Erythroblast (primary cell): Measurements from ENCODE around the gene RGS7.
"Not testable (repeated sequence)": the region's sequence is repeated elsewhere in the genome, so short reads cannot be mapped to it uniquely, and the experiment has no call there.

Experiments used
- DNase-seq, 2 experiments: peaks; one replicate each; lab custom pipeline; 2025; lab: John Stamatoyannopoulos, UW
- GATA1 ChIP-seq: IDR thresholded peaks from 2 replicates; pipeline ENCODE4 v1.6.1; 2011; ENCODE audit warnings: low read depth, mild to moderate bottlenecking, control low read depth, low read length, moderate library complexity
- POLR2A ChIP-seq: IDR thresholded peaks from 2 replicates; pipeline ENCODE4 v1.6.1; 2011; ENCODE audit warnings: mild to moderate bottlenecking, low read length

RGS7 gene

GRCh38 chr1:241228339-241228738, 128.7 kb downstream of the RGS7 start:
- TF ChIP-seq GATA1 (no peak), POLR2A (no peak)
- DNase-seq = no peak

DNA sequence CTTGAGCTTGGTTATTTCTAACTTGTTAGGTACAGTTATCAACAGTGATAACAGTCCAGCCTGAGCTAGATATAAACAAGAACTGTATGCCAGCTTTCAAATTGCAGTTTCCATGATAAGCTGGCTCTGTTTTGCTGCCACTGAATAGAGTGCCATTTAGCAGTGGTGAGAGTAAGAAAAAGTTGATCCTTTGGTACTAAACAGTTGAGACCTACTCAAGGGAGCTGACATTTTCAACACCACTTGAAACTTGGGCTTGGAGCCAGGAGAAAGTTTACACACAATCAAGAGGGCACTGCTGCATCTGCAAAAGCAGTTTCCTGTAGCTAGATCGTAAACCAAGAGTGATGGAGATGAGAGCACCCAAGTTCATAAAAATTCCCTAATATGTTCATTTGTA, 131.3 kb downstream of the RGS7 start:
- DNase-seq = no peak
- TF ChIP-seq GATA1 = no peak
- no peak for TF ChIP-seq POLR2A

DNA sequence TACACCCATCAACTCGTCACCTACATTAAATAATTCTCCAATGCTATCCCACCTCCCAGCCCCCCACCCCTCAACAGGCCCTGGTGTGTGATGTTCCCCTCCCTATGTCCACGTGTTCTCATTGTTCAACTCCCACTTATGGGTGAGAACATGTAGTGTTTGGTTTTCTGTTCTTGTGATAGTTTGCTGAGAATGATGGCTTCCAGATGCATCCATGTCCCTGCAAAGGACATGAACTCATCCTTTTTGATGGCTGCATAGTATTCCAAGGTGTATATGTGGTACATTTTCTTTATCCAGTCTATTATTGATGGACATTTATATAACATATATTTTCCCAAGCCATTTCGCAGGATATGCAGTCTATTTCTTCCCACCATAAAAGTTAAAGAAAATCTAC, 132.8 kb downstream of the RGS7 start:
- not testable (repeated sequence) for DNase-seq

GRCh38 chr1:241222813-241223212, 134.2 kb downstream of the RGS7 start:
- not testable (repeated sequence) for DNase-seq

DNA sequence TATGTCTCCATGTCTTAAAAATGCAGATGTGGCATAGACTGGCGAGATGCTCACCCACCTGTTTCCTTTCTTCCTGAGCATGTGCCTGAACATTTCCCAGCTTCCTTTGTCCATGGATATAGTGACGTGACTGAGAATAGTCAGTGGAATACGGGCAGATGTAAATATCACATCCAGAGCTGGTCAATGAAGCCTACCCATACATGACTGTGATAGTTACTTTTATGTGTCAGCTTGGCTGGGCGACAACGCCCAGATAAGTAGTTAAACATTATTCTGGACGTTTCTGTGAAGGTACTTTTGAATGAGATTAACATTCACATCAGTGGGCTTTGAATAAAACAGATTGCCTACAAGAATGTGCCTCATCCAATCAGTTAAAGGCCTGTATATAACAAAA, 135.7 kb downstream of the RGS7 start:
- TF ChIP-seq GATA1 (no peak), POLR2A (no peak)
- no peak for DNase-seq

DNA sequence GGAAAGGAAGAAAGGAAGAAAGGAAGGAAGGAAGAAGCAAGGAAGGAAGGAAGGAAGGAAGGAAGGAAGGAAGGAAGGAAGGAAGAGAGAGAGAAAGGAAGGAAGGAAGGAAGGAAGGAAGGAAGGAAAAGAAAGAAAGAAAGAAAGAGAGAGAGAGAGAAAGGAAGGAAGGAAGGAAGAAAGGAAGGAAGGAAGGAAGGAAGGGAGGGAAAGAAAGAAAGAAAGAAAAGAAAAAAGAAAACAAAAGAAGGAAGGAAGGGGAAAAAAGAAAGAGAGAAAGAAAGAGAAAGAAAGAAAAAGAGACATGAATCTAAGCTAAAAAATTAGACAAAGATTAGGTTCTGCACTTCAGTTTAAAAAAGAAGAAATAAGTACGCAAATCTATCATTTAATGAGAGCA, 136.1 kb downstream of the RGS7 start:
- not testable (repeated sequence) for DNase-seq

DNA sequence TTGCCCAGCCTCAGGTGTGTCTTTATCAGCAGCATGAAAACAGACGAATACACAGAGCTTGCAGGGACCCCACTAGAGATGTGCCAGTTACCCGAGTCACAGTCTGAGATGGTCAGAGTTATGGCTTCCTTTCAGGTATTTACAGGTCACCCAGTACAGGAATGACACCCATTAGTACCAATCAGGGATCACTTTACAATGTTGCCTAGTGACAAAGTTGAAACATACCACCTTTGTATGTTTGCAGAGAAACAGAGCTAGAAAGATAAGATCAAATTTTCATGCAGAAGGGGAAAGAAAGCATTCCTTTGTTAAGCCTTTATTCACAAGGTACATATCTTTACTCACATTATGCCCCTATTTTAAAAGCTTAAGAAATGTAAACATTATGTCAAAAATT, 137.6 kb downstream of the RGS7 start:
- no peak for TF ChIP-seq GATA1
- TF ChIP-seq POLR2A = no peak

DNA sequence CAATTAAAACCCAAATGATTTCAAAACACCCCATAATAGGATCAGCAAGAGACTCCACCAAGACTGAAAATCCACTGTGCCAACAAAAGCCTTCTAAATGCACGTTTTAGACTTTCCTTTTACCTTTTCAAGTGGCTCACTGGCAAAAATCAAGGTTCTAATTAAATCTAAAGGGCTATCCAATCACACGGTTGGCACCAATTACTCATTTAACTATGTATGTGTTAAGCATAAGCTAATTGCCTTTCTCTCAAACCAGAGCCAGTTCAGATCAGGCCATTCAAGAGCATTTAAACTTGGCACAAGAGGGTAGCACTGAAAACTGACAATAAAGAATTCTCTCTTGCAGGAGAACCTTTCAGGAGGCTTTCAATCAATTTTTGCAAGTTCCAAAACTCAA, 139.5 kb downstream of the RGS7 start:
- no peak for DNase-seq
- TF ChIP-seq POLR2A (no peak), GATA1 (no peak)

More for the DNA sequence above, 137.6 kb downstream of the RGS7 start:
- no peak for DNase-seq

- DNase-seq = no peak
- no peak for TF ChIP-seq POLR2A
- TF ChIP-seq GATA1 = no peak
Measured at GRCh38 chr1:241215683-241216082, 141.3 kb downstream of the RGS7 start.

- DNase-seq = no peak
- no peak for TF ChIP-seq GATA1
- no peak for TF ChIP-seq POLR2A
Measured at GRCh38 chr1:241215203-241215602, 141.8 kb downstream of the RGS7 start.

GRCh38 chr1:241213139-241213538, 143.9 kb downstream of the RGS7 start:
- TF ChIP-seq GATA1 (no peak), POLR2A (no peak)
- DNase-seq = no peak

DNA sequence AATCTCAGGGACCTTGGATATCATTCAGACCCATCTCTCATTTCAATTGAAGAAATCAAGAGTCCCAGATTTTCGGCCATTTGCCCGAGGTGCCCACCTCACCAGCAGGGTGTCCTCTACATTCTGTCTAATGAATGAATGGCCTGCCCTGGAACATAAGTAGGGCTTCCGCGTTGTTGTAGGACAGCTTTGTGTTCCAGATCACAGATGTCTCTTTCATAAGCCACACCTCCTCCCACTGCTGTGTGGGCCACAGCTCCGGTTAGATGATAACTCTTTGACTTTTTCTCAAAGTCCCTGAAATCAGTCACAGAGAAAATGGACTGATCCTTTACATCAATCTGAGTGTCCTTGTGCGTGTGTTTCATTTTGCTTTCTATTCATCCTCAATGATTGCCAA, 144.4 kb downstream of the RGS7 start:
- no peak for TF ChIP-seq GATA1
- no peak for TF ChIP-seq POLR2A

GRCh38 chr1:241208910-241209379, 148.1 kb downstream of the RGS7 start:
- TF ChIP-seq POLR2A (no peak), GATA1 (no peak)
- DNase-seq = no peak

More for the DNA sequence above, 144.4 kb downstream of the RGS7 start:
- DNase-seq = no peak

DNA sequence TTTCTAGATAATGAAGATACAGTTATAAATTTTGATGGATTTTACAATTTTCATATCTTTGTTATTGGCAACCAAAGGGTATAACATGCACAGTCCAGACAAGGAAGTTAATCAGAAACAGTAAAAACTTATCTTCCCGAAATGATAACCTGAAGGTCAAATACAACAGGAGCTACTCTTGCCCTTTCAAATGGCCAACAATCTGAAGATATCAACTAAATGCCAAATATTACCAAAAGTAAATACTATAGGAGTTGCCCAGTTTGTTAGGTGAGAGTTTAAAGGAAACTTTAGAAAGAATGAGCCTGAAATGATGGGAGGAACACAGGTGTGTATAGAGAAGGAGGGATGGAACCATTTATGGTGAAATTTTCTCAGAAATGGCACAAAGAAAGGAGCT, 153.2 kb downstream of the RGS7 start:
- DNase-seq = no peak
- TF ChIP-seq POLR2A (no peak), GATA1 (no peak)

DNA sequence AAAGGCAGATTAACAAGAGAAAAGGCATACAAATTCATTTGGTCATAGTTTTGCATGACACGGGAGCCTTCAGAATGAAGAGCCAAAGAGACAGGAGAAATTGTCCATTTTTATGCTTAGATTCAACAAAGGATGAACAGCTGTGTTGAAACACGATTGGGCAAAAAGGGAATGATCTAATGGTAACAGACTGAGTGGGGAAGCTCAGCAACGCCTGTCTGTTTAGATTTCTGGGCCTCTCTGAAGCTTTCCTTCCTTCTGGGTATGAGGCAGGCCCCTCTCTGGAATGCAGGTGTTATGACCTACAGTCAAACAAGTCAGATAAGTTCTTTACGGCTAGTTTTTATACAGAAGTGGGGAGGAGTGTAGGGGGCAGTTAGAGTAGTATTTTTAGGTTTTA, 154.6 kb downstream of the RGS7 start:
- no peak for DNase-seq
- TF ChIP-seq POLR2A (no peak), GATA1 (no peak)

DNA sequence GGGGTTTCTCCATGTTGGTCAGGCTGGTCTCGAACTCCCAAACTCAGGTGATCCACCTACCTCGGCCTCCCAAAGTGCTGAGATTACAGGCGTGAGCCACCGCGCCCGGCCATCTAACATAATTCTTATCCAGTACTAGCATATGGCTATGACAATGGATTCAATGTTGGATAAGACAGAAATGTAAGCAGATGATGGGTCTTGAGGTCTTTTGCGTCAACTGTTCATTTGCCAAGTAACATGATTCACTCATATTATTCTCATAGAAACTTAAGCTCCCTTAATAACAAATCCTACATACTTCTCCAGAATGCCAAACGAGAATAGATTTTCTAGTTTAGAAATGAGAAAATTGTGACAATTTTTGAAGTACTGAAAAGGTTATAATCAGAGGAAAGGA, 170.3 kb downstream of the RGS7 start:
- DNase-seq = no peak
- TF ChIP-seq GATA1 (no peak), POLR2A (no peak)

DNA sequence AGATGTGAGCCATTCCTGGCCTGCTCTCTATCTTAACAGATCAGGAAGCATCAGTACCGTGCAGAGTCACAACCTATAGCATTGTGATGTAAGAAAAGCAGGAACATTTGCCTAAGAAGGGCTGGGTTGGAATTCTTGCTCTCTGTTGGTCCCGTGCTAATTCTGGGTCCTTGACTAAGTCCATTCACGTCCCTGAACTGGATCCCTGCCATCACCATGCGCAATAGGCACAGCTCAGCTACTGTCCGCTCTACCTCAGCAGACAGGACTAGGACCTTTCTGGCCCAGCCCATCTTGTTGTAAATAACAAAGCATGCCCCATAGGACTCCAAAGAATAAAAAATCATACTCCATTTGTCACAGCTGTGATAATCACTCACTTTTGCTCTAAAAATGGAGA, 175.0 kb downstream of the RGS7 start:
- DNase-seq = no peak
- TF ChIP-seq POLR2A (no peak), GATA1 (no peak)
